Colonic mucosa (tissue), 4 donors: ENCODE results near the gene DISP2. TPM values are rescaled to one million over a fixed set of nuclear protein-coding genes. Genes with fewer than 3 reads are reported as not detected.

ENCODE experiments used
- DNase-seq: peaks from one replicate; pipeline ENCODE4 v3.0.0-alpha.2; 2020
- H3K27ac ChIP-seq: fragments of 200-600 bp; one replicate; pipeline ENCODE4 v1.8.0; 2021
- H3K27me3 ChIP-seq: fragments of 200-600 bp; one replicate; pipeline ENCODE4 v1.8.0; 2021
- H3K36me3 ChIP-seq: fragments of 200-600 bp; one replicate; pipeline ENCODE4 v1.8.0; 2021
- H3K4me1 ChIP-seq: fragments of 200-600 bp; one replicate; pipeline ENCODE4 v1.8.0; 2021; ENCODE audit warnings: mild to moderate bottlenecking
- H3K4me3 ChIP-seq: fragments of 200-600 bp; one replicate; pipeline ENCODE4 v1.8.0; 2021
- H3K9ac ChIP-seq, 2 donors: one replicate each; pipeline ENCODE4 v1.7.0; 2013; ENCODE audit warnings: control low read depth in 2 of 2, low read depth in 2 of 2, low read length in 2 of 2
- H3K9me3 ChIP-seq: fragments of 200-600 bp; one replicate; pipeline ENCODE4 v1.8.0; 2021
- intact Hi-C: fragments of 100-400 bp; cut with DNase I; formaldehyde crosslinking; loops from one replicate; pipeline ENCODE4 v1.14.1; 2022
- total RNA-seq, 2 donors: library from RNA; stranded (reverse); fragmentation: NEBNext Ultra II Directional in 1 of 2; extraction: Animal tissue kit (Norgen Biotek cat#: 25700) in 1 of 2; gene quantifications; one replicate each; pipeline ENCODE4 v1.2.1, GENCODE V29; 2021
- TF ChIP-seq, protein P1 (sequence below): fragments of 200-600 bp; IDR thresholded peaks from one replicate; pipeline ENCODE4 v1.8.0; 2022; ENCODE audit warnings: antibody characterized with exemption, mild to moderate bottlenecking
- donor health status: healthy.
- donor health status: DM: no; HTN: no; CAD: no.
- donor health status: DM: no; HTN: no; CAD: no.

Gene DISP2
- total RNA-seq, 2 donors from 2014 or later, result 12.6 to 16.3 TPM

DNA sequence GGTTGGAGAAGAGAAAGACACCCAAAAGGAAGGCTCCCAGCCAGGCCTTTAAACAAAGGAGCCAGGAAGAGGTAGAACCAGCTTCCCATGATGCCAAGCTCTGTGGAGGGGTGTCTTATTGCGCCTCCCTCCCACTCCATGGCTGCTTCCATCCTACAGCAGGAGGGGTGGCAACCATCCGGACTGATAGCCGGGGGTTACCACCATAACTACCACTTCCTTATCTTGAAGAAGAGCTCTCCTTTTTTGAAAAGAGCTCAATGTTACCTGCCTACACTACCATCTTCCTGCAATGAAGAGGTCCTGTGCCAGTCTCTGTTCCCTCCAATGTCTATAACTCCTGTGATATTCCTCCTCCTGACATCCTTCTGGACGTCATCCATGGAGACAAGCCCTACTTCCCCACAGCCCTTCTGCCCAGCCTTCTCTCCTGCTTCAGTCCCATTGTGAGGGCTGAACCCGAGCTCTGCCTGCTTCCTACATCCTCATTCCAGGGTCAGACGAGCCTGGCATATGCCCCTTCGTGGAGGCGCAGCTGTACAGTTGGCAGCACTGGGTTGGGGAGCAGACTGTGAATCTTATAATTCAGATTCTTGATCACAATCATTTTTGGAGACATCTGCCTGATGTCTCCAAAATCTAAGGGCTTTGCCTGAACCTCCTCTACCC lies 25.8 kb upstream of the DISP2 start:
- Histone ChIP-seq H3K9me3 (no peaks in the 10 kb centered on the region), H3K4me3 (no peak overlapping the region), H3K9ac (no peak overlapping the region), H3K27ac (peak overlapping the region; percentile 6), H3K4me1 (peaks cover 11% of the 10 kb centered on the region), H3K27me3 (no peaks in the 10 kb centered on the region), H3K36me3 (no peaks in the 10 kb centered on the region)
- no peak for DNase-seq
- intact Hi-C loops, result no loop called here
- TF ChIP-seq, protein P1, sequence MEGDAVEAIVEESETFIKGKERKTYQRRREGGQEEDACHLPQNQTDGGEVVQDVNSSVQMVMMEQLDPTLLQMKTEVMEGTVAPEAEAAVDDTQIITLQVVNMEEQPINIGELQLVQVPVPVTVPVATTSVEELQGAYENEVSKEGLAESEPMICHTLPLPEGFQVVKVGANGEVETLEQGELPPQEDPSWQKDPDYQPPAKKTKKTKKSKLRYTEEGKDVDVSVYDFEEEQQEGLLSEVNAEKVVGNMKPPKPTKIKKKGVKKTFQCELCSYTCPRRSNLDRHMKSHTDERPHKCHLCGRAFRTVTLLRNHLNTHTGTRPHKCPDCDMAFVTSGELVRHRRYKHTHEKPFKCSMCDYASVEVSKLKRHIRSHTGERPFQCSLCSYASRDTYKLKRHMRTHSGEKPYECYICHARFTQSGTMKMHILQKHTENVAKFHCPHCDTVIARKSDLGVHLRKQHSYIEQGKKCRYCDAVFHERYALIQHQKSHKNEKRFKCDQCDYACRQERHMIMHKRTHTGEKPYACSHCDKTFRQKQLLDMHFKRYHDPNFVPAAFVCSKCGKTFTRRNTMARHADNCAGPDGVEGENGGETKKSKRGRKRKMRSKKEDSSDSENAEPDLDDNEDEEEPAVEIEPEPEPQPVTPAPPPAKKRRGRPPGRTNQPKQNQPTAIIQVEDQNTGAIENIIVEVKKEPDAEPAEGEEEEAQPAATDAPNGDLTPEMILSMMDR, result no peak

DNA sequence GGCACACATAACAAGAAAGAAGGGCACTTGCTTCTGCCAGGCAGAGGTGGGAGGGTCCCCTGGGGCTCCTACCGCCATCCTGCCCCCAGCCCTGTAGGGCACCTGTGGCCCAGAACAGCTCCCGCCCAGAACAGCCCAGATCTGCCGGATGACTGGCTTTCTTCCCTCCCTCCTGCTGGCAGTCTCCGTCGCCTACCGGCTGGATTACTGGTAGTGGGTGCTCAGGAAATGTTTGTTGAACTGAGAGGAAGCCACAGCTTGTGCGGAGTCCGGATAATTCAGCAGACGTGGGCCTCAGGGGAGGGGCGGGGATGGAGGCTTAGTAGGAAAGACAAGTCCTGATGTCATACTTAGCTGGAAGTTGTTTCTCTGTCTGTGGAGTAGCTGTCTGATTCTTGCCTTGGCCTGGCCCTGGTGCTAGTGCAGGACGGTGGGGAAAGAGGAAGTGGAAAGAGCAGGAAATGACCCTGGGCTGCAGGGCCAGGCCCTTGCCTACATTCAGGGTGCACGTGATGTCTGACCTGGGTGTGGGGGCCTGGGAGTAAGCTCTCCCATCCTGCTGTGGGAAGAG lies 24.0 kb upstream of the DISP2 start:
- H3K9me3 ChIP-seq, result no peaks in the 10 kb centered on the region
- intact Hi-C loops, result no loop called here
- H3K27ac ChIP-seq, result peak overlapping the region; percentile 76
- H3K4me1 ChIP-seq, result peaks cover 17% of the 10 kb centered on the region
- no peaks in the 10 kb centered on the region for H3K27me3 ChIP-seq
- H3K36me3 ChIP-seq, result no peaks in the 10 kb centered on the region
- H3K9ac ChIP-seq, result peak overlapping the region; percentile 46 to 56
- TF ChIP-seq, protein P1, result no peak
- H3K4me3 ChIP-seq, result no peak overlapping the region
- DNase-seq, result peak; percentile 47

DNA sequence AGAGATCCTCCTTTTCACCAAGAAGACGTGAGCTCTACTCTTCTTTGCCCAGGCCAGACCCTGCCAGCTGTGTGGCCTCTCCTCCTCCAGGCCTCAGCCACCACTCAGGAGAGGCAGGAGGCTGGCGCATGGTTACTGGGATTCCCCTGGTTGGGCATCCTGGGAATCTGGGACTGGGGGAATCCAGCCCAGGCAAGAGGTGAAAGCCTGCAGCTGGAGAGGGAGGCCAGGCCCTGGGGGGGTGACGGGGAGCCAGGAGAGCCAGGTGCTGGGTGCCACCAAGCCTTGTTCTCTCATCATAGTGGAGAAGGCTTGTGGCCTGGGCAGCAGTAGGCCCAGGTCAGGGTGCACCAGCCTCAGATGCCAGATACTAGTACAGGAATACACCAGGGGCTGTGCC lies 23.5 kb upstream of the DISP2 start:
- Histone ChIP-seq H3K27ac (peak overlapping the region; percentile 76), H3K9ac (no peak overlapping the region), H3K36me3 (no peaks in the 10 kb centered on the region), H3K9me3 (no peaks in the 10 kb centered on the region), H3K4me3 (no peak overlapping the region), H3K4me1 (peaks cover 20% of the 10 kb centered on the region), H3K27me3 (no peaks in the 10 kb centered on the region)
- TF ChIP-seq, protein P1, result no peak
- intact Hi-C loops, result no loop called here
- no peak for DNase-seq

DNA sequence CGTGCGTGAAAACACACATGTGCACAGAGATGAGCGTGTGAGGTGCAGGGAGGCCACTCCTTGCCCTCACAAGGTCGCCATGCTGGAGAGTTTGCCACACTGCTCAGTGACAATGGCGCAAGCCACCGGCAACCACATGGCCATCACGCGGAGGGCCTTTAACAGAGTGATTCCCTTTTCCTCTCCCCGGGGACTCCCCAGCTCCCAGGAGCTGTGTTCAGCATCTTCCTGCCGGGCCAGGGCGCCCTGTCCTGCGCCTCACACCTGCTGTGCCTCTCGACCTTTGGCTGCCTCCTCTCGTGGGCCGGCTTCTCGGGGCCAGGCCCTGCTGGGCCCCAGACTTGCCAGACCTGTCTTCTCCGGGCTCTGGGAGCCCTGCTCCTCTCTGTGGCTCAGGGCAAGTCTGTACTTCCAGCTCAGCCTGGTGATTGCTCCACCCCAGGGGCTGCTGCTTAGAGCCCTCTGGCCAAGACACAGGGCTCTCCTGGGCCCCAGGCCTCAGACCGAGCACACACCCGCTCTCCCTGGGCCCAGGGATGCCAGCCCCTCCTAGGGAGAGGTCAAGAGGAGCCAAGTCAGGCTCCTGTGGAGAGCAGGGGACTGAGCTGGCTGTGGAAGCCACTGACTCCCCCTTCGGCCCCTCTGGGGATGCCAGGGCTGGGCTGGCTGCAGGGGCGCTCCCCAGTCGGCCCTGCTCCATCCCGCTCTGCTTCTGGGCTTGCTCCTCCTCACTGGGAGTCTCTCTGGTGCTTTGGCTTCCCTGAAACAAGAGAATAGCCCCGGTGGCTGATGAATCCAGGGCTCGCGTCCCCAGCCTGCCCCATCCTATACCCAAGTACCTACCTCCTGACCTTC lies 22.9 kb upstream of the DISP2 start:
- intact Hi-C loops, result no loop called here
- H3K4me1 ChIP-seq, result peaks cover 26% of the 10 kb centered on the region
- TF ChIP-seq, protein P1, result no peak

DNA sequence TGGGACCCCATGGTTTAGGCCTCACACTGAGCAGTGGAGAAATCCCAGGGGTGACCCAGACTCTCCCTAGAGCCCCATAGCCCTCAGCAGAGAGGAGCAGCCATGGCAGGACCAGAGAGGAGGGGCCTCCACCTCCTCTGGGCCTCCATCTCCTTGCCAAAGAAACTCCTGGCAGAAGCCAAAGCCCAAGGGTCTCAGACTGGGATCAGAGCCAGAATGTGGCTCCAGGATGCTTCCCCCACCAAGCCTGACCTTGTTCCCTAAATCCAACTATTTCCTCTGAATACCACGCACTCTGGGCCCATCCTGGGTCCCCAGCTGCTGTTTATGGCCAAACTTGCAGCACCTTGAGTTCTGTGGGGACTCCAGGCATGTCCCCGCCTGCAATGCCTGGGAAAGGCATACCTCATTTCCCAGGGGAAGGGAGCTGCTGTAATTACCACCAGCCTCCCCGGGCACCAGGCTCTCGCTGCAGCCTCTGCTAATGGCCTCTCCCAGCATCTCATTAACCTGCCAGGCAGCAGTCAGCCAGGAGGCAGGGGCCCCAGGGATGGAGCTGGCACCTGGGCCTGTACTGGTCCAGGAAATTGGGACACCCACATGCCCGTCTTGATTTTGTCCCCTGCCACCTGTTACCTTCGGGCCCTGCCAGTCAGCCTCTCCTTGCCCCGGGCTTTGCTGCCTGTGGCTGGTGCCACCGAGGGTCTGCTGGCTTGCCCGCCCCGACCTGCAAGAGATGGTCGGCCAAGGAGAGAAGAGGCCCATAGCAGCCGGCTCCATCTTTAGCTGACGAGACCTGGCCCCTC lies 21.9 kb upstream of the DISP2 start:
- TF ChIP-seq, protein P1, result no peak
- intact Hi-C loops, result no loop called here
- H3K27me3 ChIP-seq, result no peaks in the 10 kb centered on the region
- peak overlapping the region; percentile 3 for H3K27ac ChIP-seq
- H3K36me3 ChIP-seq, result no peaks in the 10 kb centered on the region
- no peak overlapping the region for H3K9ac ChIP-seq
- no peak overlapping the region for H3K4me3 ChIP-seq
- no peaks in the 10 kb centered on the region for H3K9me3 ChIP-seq
- H3K4me1 ChIP-seq, result peaks cover 32% of the 10 kb centered on the region
- no peak for DNase-seq

More for the DNA sequence above, 22.9 kb upstream of the DISP2 start:
- H3K27me3 ChIP-seq, result no peaks in the 10 kb centered on the region
- no peaks in the 10 kb centered on the region for H3K9me3 ChIP-seq
- no peak overlapping the region for H3K4me3 ChIP-seq
- peak; percentile 30 for DNase-seq
- H3K9ac ChIP-seq, result no peak overlapping the region
- H3K36me3 ChIP-seq, result no peaks in the 10 kb centered on the region
- peak overlapping the region; percentile 76 for H3K27ac ChIP-seq
